ENCODE results near the gene PODXL. TPM values are rescaled to one million over a fixed set of nuclear protein-coding genes. Genes with fewer than 3 reads are reported as not detected.

The PODXL gene
- total and polyA plus RNA-seq, 4 donors: 1.2 to 3.6 (median 1.6) TPM

DNA sequence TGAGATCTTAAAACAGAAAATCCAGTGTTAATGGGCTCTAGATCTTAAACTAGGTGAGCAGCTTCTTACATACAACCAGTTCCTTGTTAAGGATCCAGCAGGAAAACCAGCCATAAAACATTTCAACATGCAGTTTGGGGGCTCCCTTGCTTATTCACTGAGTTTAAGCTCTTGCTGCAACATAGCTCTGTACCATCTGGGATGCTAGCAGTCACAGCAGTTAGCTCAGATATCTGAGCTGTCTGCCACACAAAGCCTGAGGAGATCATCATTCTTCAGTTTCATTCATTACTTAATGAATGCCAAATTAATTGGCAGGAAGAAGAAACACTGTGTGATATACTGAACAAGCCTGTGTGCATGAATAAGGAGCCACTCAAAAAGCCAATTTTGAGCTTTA lies 62.8 kb downstream of the PODXL start (continued):
- TF ChIP-seq RAD21 (IDR thresholded peaks at IDR 0.05): no peak

DNA sequence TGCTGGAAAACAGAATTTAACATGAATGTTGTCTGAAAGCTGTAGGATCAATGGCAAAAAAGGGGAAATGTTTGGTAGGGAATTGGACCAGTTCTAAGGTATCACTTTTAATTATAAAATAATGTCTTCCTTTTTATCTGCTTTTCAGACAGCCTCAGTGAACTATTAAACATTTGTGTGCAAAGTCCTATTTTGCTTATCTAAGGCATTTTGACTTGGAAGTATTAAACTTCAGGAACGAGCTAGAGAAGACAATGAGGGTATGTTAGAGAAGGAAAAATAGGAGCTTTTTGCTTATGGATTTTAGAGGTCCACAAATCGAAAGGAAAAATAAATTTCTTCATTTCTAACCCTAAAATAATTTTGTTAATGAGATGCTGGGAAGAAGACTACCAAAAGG lies 63.3 kb downstream of the PODXL start:
- no peak for TF ChIP-seq HNF4A (conservative IDR thresholded peaks at IDR 0.05)
- no peak for TF ChIP-seq RXRA (IDR thresholded peaks at IDR 0.05)
- no peaks in the 10 kb centered on the region for H3K27me3 ChIP-seq (ENCODE audit: control insufficient read depth in 4 of 4, insufficient read depth in 4 of 4, low read length in 3 of 4)
- H3K9me3 ChIP-seq (ENCODE audit: control insufficient read depth in 4 of 4, low read length in 3 of 4): no peaks in the 10 kb centered on the region
- H3K4me1 ChIP-seq (ENCODE audit: control insufficient read depth in 4 of 4, insufficient read depth in 4 of 4, low read length in 3 of 4): peaks cover 0 to 18% (median 8%) of the 10 kb centered on the region in 4 donors
- H3K4me3 ChIP-seq (ENCODE audit: low read depth in 1 of 3, low read length in 3 of 3): no peak overlapping the region
- no peak for DNase-seq (ENCODE audit: low spot score)
- no peak overlapping the region for H3K9ac ChIP-seq (ENCODE audit: low read depth in 1 of 2, low read length in 2 of 2)
- H3K27ac ChIP-seq (ENCODE audit: low read depth in 1 of 2, low read length in 2 of 2): no peak overlapping the region
- peaks cover 0 to 4% (median 1%) of the 10 kb centered on the region in 4 donors for H3K36me3 ChIP-seq (ENCODE audit: control insufficient read depth in 4 of 4, insufficient read depth in 3 of 4, low read depth in 1 of 4, low read length in 3 of 4)
- WGBS: 64% methylated on average over 2 of the region's 2 CpGs

DNA sequence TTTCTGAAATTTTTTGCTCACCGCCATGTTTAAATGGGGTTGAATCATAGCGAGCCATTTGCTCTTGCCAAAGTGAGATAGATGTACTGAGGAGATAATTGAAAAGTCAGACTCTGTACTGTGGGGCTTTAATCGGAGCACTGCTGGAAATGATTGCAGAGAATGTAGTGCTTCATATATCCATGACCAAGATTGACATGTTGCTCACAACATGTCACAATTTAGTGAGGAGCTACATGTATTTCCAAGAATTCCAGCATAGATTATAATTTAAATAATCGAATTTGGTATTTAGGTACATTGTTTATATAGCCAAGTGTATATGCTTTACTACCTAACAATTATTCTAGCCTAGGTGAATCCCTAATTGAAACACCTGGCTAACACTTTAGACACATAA lies 66.5 kb downstream of the PODXL start:
- Histone ChIP-seq H3K4me1 (ENCODE audit: control insufficient read depth in 4 of 4, insufficient read depth in 4 of 4, low read length in 3 of 4) (peaks cover 0 to 10% (median 5%) of the 10 kb centered on the region in 4 donors), H3K4me3 (ENCODE audit: low read depth in 1 of 3, low read length in 3 of 3) (no peak overlapping the region), H3K27me3 (ENCODE audit: control insufficient read depth in 4 of 4, insufficient read depth in 4 of 4, low read length in 3 of 4) (no peaks in the 10 kb centered on the region), H3K27ac (ENCODE audit: low read depth in 1 of 2, low read length in 2 of 2) (no peak overlapping the region), H3K9me3 (ENCODE audit: control insufficient read depth in 4 of 4, low read length in 3 of 4) (no peaks in the 10 kb centered on the region), H3K36me3 (ENCODE audit: control insufficient read depth in 4 of 4, insufficient read depth in 3 of 4, low read depth in 1 of 4, low read length in 3 of 4) (peaks cover 0 to 14% (median 1%) of the 10 kb centered on the region in 4 donors), H3K9ac (ENCODE audit: low read depth in 1 of 2, low read length in 2 of 2) (no peak overlapping the region)
- DNase-seq (ENCODE audit: low spot score): no peak
- WGBS: 97% methylated on average over 4 of the region's 4 CpGs
- TF ChIP-seq EGR1 (IDR thresholded peaks at IDR 0.05; ENCODE audit: low read depth in 2 of 2) (no peak), TAF1 (conservative IDR thresholded peaks at IDR 0.05) (no peak), FOXA1 (IDR thresholded peaks at IDR 0.05) (no peak), RAD21 (IDR thresholded peaks at IDR 0.05) (no peak), RXRA (IDR thresholded peaks at IDR 0.05) (no peak), SP1 (IDR thresholded peaks at IDR 0.05) (no peak), FOXA2 (IDR thresholded peaks at IDR 0.05) (no peak), JUND (IDR thresholded peaks at IDR 0.05) (no peak), NR2F2 (IDR thresholded peaks at IDR 0.05) (no peak), GABPA (IDR thresholded peaks at IDR 0.05 in 1 of 2, conservative IDR thresholded peaks at IDR 0.05 in 1 of 2) (no peak), HNF4A (conservative IDR thresholded peaks at IDR 0.05) (no peak), YY1 (IDR thresholded peaks at IDR 0.05) (no peak)
- TF ChIP-seq, protein P1, sequence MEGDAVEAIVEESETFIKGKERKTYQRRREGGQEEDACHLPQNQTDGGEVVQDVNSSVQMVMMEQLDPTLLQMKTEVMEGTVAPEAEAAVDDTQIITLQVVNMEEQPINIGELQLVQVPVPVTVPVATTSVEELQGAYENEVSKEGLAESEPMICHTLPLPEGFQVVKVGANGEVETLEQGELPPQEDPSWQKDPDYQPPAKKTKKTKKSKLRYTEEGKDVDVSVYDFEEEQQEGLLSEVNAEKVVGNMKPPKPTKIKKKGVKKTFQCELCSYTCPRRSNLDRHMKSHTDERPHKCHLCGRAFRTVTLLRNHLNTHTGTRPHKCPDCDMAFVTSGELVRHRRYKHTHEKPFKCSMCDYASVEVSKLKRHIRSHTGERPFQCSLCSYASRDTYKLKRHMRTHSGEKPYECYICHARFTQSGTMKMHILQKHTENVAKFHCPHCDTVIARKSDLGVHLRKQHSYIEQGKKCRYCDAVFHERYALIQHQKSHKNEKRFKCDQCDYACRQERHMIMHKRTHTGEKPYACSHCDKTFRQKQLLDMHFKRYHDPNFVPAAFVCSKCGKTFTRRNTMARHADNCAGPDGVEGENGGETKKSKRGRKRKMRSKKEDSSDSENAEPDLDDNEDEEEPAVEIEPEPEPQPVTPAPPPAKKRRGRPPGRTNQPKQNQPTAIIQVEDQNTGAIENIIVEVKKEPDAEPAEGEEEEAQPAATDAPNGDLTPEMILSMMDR (IDR thresholded peaks at IDR 0.05; ENCODE audit: low read depth, low read length, missing input control): no peak
- TF ChIP-seq, protein P2, sequence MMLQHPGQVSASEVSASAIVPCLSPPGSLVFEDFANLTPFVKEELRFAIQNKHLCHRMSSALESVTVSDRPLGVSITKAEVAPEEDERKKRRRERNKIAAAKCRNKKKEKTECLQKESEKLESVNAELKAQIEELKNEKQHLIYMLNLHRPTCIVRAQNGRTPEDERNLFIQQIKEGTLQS (IDR thresholded peaks at IDR 0.05): no peak
- TF ChIP-seq, protein P3, sequence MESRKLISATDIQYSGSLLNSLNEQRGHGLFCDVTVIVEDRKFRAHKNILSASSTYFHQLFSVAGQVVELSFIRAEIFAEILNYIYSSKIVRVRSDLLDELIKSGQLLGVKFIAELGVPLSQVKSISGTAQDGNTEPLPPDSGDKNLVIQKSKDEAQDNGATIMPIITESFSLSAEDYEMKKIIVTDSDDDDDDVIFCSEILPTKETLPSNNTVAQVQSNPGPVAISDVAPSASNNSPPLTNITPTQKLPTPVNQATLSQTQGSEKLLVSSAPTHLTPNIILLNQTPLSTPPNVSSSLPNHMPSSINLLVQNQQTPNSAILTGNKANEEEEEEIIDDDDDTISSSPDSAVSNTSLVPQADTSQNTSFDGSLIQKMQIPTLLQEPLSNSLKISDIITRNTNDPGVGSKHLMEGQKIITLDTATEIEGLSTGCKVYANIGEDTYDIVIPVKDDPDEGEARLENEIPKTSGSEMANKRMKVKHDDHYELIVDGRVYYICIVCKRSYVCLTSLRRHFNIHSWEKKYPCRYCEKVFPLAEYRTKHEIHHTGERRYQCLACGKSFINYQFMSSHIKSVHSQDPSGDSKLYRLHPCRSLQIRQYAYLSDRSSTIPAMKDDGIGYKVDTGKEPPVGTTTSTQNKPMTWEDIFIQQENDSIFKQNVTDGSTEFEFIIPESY (IDR thresholded peaks at IDR 0.05): no peak
- TF ChIP-seq, protein P4, sequence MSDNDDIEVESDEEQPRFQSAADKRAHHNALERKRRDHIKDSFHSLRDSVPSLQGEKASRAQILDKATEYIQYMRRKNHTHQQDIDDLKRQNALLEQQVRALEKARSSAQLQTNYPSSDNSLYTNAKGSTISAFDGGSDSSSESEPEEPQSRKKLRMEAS (IDR thresholded peaks at IDR 0.05): no peak
- TF ChIP-seq, protein P5, sequence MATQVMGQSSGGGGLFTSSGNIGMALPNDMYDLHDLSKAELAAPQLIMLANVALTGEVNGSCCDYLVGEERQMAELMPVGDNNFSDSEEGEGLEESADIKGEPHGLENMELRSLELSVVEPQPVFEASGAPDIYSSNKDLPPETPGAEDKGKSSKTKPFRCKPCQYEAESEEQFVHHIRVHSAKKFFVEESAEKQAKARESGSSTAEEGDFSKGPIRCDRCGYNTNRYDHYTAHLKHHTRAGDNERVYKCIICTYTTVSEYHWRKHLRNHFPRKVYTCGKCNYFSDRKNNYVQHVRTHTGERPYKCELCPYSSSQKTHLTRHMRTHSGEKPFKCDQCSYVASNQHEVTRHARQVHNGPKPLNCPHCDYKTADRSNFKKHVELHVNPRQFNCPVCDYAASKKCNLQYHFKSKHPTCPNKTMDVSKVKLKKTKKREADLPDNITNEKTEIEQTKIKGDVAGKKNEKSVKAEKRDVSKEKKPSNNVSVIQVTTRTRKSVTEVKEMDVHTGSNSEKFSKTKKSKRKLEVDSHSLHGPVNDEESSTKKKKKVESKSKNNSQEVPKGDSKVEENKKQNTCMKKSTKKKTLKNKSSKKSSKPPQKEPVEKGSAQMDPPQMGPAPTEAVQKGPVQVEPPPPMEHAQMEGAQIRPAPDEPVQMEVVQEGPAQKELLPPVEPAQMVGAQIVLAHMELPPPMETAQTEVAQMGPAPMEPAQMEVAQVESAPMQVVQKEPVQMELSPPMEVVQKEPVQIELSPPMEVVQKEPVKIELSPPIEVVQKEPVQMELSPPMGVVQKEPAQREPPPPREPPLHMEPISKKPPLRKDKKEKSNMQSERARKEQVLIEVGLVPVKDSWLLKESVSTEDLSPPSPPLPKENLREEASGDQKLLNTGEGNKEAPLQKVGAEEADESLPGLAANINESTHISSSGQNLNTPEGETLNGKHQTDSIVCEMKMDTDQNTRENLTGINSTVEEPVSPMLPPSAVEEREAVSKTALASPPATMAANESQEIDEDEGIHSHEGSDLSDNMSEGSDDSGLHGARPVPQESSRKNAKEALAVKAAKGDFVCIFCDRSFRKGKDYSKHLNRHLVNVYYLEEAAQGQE (IDR thresholded peaks at IDR 0.05): no peak
